H1 (cell line): ENCODE results near the gene TENT4A. TPM values are rescaled to one million over a fixed set of nuclear protein-coding genes. Genes with fewer than 3 reads are reported as not detected.

Experiments
- BACH1 ChIP-seq: IDR thresholded peaks from 2 replicates; pipeline ENCODE4 v1.6.1; 2012; ENCODE audit warnings: low read length, improper control_type of control experiment
- CBX8 ChIP-seq: fragments of 300-800, 300-1000 bp; sonication (generic); IDR thresholded peaks from 2 replicates; pipeline ENCODE4 v1.7.1; 2016; ENCODE audit warnings: low read depth, low read length, borderline replicate concordance
- CHD2 ChIP-seq: IDR thresholded peaks from 2 replicates; pipeline ENCODE4 v1.6.1; 2012; ENCODE audit warnings: low read length, improper control_type of control experiment
- CTBP2 ChIP-seq: IDR thresholded peaks from 2 replicates; pipeline ENCODE4 v1.7.0; 2011; ENCODE audit warnings: borderline replicate concordance, mild to moderate bottlenecking, moderate library complexity, mixed read lengths, low read length; ENCODE audit not compliant: insufficient read depth, insufficient read length
- EP300 ChIP-seq, 2 experiments: IDR thresholded peaks; 1 replicate in 1 of 2; 2 replicates in 1 of 2; pipeline ENCODE4 v1.6.1; 2011 to 2012; ENCODE audit warnings: low read depth in 2 of 2, low read length in 2 of 2, mild to moderate bottlenecking in 2 of 2, borderline replicate concordance in 1 of 2, inconsistent platforms in 1 of 2, moderate library complexity in 1 of 2
- EZH2 ChIP-seq: fragments of 200-600 bp; sonication (generic); IDR thresholded peaks from 2 replicates; pipeline ENCODE4 v1.7.1; 2012; ENCODE audit warnings: low read depth, mild to moderate bottlenecking, moderate library complexity, low read length, inconsistent platforms; ENCODE audit not compliant: severe bottlenecking
- KDM1A ChIP-seq: fragments of 200-600, 300-600 bp; sonication (generic); IDR thresholded peaks from 2 replicates; pipeline ENCODE4 v1.7.1; 2016; ENCODE audit warnings: mild to moderate bottlenecking, low read length, borderline replicate concordance
- NRF1 ChIP-seq: IDR thresholded peaks from 2 replicates; pipeline ENCODE4 v1.6.1; 2011; ENCODE audit warnings: mild to moderate bottlenecking, low read depth, low read length, improper control_type of control experiment
- PHF8 ChIP-seq: fragments of 200-600 bp; sonication (generic); conservative IDR thresholded peaks from 2 replicates; pipeline ENCODE4 v1.7.1; 2012; ENCODE audit warnings: low read depth, mild to moderate bottlenecking, inconsistent platforms, low read length, moderate library complexity
- RBBP5 ChIP-seq: IDR thresholded peaks from 2 replicates; pipeline ENCODE4 v1.7.1; 2012; ENCODE audit warnings: low read depth, mild to moderate bottlenecking, inconsistent platforms, low read length, moderate library complexity, borderline replicate concordance
- SP1 ChIP-seq: IDR thresholded peaks from 2 replicates; pipeline ENCODE4 v1.6.1; 2011; ENCODE audit warnings: low read depth, low read length
- polyA plus RNA-seq, 7 experiments: library from polyadenylated mRNA; depleted of rRNA in 3 of 7; stranded (reverse) in 5 of 7; unstranded in 2 of 7; fragments of >200 nt in 5 of 7; fragments of 200-250 nt in 2 of 7; gene quantifications; 1 replicate in 5 of 7; 2 replicates in 1 of 7; 4 replicates in 1 of 7; pipeline versions ENCODE4 v1.2.1 to v1.2.3, GENCODE V29; 2011 to 2013; ENCODE audit warnings: missing spikeins in 2 of 7, mixed read lengths in 2 of 7
- total RNA-seq: library from RNA; stranded (reverse); fragmentation: NEBNext Ultra II Directional; extraction: Animal tissue kit (Norgen Biotek cat#: 25700); gene quantifications from 2 replicates; pipeline ENCODE4 v1.2.1, GENCODE V29; 2021

The TENT4A gene
- total and polyA plus RNA-seq, 2 of the 8 experiments (the other 6 are each of a cell fraction or from before 2014, with no cell fraction given): 8.9 to 25.1 TPM

- TF ChIP-seq EZH2 (no peak), KDM1A (no peak), NRF1 (no peak), EP300 (IDR thresholded peaks at IDR 0.05; ENCODE audit: borderline replicate concordance in 1 of 2, low read depth in 2 of 2, low read length in 2 of 2) (no peak), CBX8 (no peak), CTBP2 (no peak), BACH1 (no peak), SP1 (no peak), PHF8 (no peak), RBBP5 (no peak), CHD2 (no peak)
- TF ChIP-seq, all 59 proteins: peak for 0
Measured at GRCh38 chr5:6716629-6717149, 3.5 kb downstream of the TENT4A start (continued).
